HEK293 (cell line): Measurements from ENCODE around the gene KRTCAP2.

Experiments used
- GLI2 ChIP-seq: fragments of 450-650 bp; formaldehyde crosslinking; IDR thresholded peaks from 2 replicates; pipeline ENCODE4; 2017; ENCODE audit warnings: missing biosample characterization, missing genetic modification characterization, low read depth, borderline replicate concordance
- INSM2 ChIP-seq: fragments of 450-650 bp; formaldehyde crosslinking; IDR thresholded peaks from 2 replicates; pipeline ENCODE4 v1.5.1; 2016; ENCODE audit warnings: missing biosample characterization, missing genetic modification characterization
- KLF8 ChIP-seq: fragments of 450-650 bp; formaldehyde crosslinking; IDR thresholded peaks from 2 replicates; pipeline ENCODE4 v1.5.1; 2016; ENCODE audit warnings: missing biosample characterization, missing genetic modification characterization
- SP7 ChIP-seq: fragments of 450-650 bp; formaldehyde crosslinking; IDR thresholded peaks from 2 replicates; pipeline ENCODE4 v1.5.1; 2016; ENCODE audit warnings: missing biosample characterization, missing genetic modification characterization
- TCF7L2 ChIP-seq: IDR thresholded peaks from 2 replicates; pipeline ENCODE4 v1.6.1; 2011; ENCODE audit warnings: low read depth, mild to moderate bottlenecking, inconsistent platforms, low read length, moderate library complexity, borderline replicate concordance
- TSHZ1 ChIP-seq: fragments of 450-650 bp; formaldehyde crosslinking; IDR thresholded peaks from 2 replicates; pipeline ENCODE4 v1.5.1; 2016; ENCODE audit warnings: missing biosample characterization, missing genetic modification characterization, borderline replicate concordance
- ZBTB44 ChIP-seq: fragments of 450-650 bp; IDR thresholded peaks from 2 replicates; pipeline ENCODE4 v1.5.1; 2018; ENCODE audit warnings: missing biosample characterization, mild to moderate bottlenecking, missing genetic modification characterization
- ZBTB48 ChIP-seq: fragments of 450-650 bp; formaldehyde crosslinking; IDR thresholded peaks from 2 replicates; pipeline ENCODE4 v1.5.1; 2016; ENCODE audit warnings: missing biosample characterization, missing genetic modification characterization
- ZBTB49 ChIP-seq: fragments of 450-650 bp; formaldehyde crosslinking; IDR thresholded peaks from 2 replicates; pipeline ENCODE4 v1.5.1; 2016; ENCODE audit warnings: missing biosample characterization, missing genetic modification characterization, low read depth
- ZNF132 ChIP-seq: fragments of 450-650 bp; formaldehyde crosslinking; IDR thresholded peaks from 2 replicates; pipeline ENCODE4 v1.5.1; 2017; ENCODE audit warnings: missing biosample characterization, missing genetic modification characterization, borderline replicate concordance
- ZNF140 ChIP-seq: fragments of 450-650 bp; formaldehyde crosslinking; IDR thresholded peaks from 2 replicates; pipeline ENCODE4 v1.5.1; 2016; ENCODE audit warnings: missing biosample characterization, missing genetic modification characterization
- ZNF184 ChIP-seq: fragments of 450-650 bp; IDR thresholded peaks from 2 replicates; pipeline ENCODE4 v1.5.1; 2018; ENCODE audit warnings: missing biosample characterization, mild to moderate bottlenecking, missing genetic modification characterization
- ZNF26 ChIP-seq: fragments of 450-650 bp; formaldehyde crosslinking; IDR thresholded peaks from 2 replicates; pipeline ENCODE4 v1.5.1; 2016; ENCODE audit warnings: missing biosample characterization, missing genetic modification characterization
- ZNF274 ChIP-seq, 2 experiments: fragments of 200-500 bp in 1 of 2; fragments of 450-650 bp in 1 of 2; sonication (Bioruptor generic) in 1 of 2; formaldehyde crosslinking in 1 of 2; IDR thresholded peaks; 2 replicates each; pipeline versions ENCODE4 v1.5.1 to v1.6.1; 2014 to 2016; ENCODE audit warnings: borderline replicate concordance in 1 of 2, inconsistent platforms in 1 of 2, low read length in 1 of 2, missing biosample characterization in 1 of 2, missing genetic modification characterization in 1 of 2
- ZNF324 ChIP-seq: fragments of 450-650 bp; formaldehyde crosslinking; IDR thresholded peaks from 2 replicates; pipeline ENCODE4 v1.5.1; 2016; ENCODE audit warnings: missing biosample characterization, missing genetic modification characterization
- ZNF362 ChIP-seq: fragments of 450-650 bp; formaldehyde crosslinking; IDR thresholded peaks from 2 replicates; pipeline ENCODE4 v1.5.1; 2016; ENCODE audit warnings: missing biosample characterization, missing genetic modification characterization
- ZNF426 ChIP-seq: fragments of 450-650 bp; formaldehyde crosslinking; IDR thresholded peaks from 2 replicates; pipeline ENCODE4 v1.5.1; 2017; ENCODE audit warnings: missing biosample characterization, missing genetic modification characterization, mild to moderate bottlenecking, inconsistent platforms, moderate library complexity
- ZNF510 ChIP-seq: fragments of 450-650 bp; formaldehyde crosslinking; IDR thresholded peaks from 2 replicates; pipeline ENCODE4 v1.5.1; 2018; ENCODE audit warnings: mild to moderate bottlenecking, missing genetic modification characterization, missing biosample characterization; ENCODE audit not compliant: insufficient replicate concordance
- ZNF514 ChIP-seq: fragments of 450-650 bp; formaldehyde crosslinking; IDR thresholded peaks from 2 replicates; pipeline ENCODE4 v1.5.1; 2016; ENCODE audit warnings: missing biosample characterization, missing genetic modification characterization
- ZNF777 ChIP-seq: fragments of 450-650 bp; formaldehyde crosslinking; IDR thresholded peaks from 2 replicates; pipeline ENCODE4 v1.5.1; 2017; ENCODE audit warnings: missing biosample characterization, missing genetic modification characterization, borderline replicate concordance
- ZNF837 ChIP-seq: fragments of 450-650 bp; formaldehyde crosslinking; IDR thresholded peaks from 2 replicates; pipeline ENCODE4 v1.5.1; 2016; ENCODE audit warnings: missing biosample characterization, missing genetic modification characterization
- ZXDB ChIP-seq: fragments of 450-650 bp; formaldehyde crosslinking; IDR thresholded peaks from 2 replicates; pipeline ENCODE4 v1.5.1; 2016; ENCODE audit warnings: missing biosample characterization, missing genetic modification characterization

KRTCAP2 gene

GRCh38 chr1:155127105-155127966, 45.8 kb downstream of the KRTCAP2 start, which contains the start of gene EFNA1 (continued):
- TF ChIP-seq ZNF274 (IDR thresholded peaks at IDR 0.05; ENCODE audit: low read length) = no peak
- no peak for TF ChIP-seq ZNF274 (tag by site-specific recombination; IDR thresholded peaks at IDR 0.05; ENCODE audit: borderline replicate concordance)
- peak; percentile 92; the same call in 1 of the 2 replicates for TF ChIP-seq TSHZ1 (tag by site-specific recombination)
- TF ChIP-seq ZBTB49 (tag by site-specific recombination) = no peak
- no peak for TF ChIP-seq ZNF26 (tag by site-specific recombination)
- no peak for TF ChIP-seq ZBTB44 (tag by site-specific recombination)
- TF ChIP-seq INSM2 (tag by site-specific recombination) = peak; percentile 91
- TF ChIP-seq ZNF140 (tag by site-specific recombination) = no peak
- TF ChIP-seq KLF8 (tag by site-specific recombination) = peak; percentile 74
- peak; percentile 76 for TF ChIP-seq SP7 (tag by site-specific recombination)
- TF ChIP-seq ZXDB (tag by site-specific recombination) = peak; percentile 55
- TF ChIP-seq GLI2 (tag by site-specific recombination) = no peak; the same call in 1 of the 2 replicates
- no peak for TF ChIP-seq ZNF514 (tag by site-specific recombination)
- TF ChIP-seq ZNF362 = no peak
- no peak for TF ChIP-seq ZNF426 (tag by site-specific recombination)
- TF ChIP-seq ZNF132 (tag by site-specific recombination) = no peak
- TF ChIP-seq ZNF324 (tag by site-specific recombination) = 0 out of 2 replicates have a peak, but pooled peaks have one; percentile 24
- TF ChIP-seq ZNF837 (tag by site-specific recombination) = no peak
- no peak for TF ChIP-seq ZNF184 (tag by site-specific recombination)
- 0 out of 2 replicates have a peak, but pooled peaks have one; percentile 13 for TF ChIP-seq TCF7L2
- TF ChIP-seq ZBTB48 (tag by site-specific recombination) = no peak
- TF ChIP-seq ZNF510 (tag by site-specific recombination) = no peak
- TF ChIP-seq ZNF777 (tag by site-specific recombination) = no peak
